Natural killer cell treated with Interleukin-12 subunit alpha and Interleukin-12 subunit beta and Interleukin-15 and Interleukin-18, amount 100 ng/mL, for 72 hours (primary cell): ENCODE data around the gene MNX1. TPM values are rescaled to one million over a fixed set of nuclear protein-coding genes. Genes with fewer than 3 reads are reported as not detected.

Experiments used
- ATAC-seq, 2 donors: fragments of 150-1000 bp; cut with Tn5 transposase in 1 of 2; sonication (Bioruptor Pico), chemical (Tn5 transposase) in 1 of 2; 2 replicates each; pipeline ENCODE4 v1.10.0; 2021
- DNase-seq: peaks from one replicate; pipeline ENCODE4 v3.0.0; 2022; ENCODE audit warnings: low spot score
- H3K27ac Mint-ChIP-seq, 2 donors: 1 replicate in 1 of 2; 2 replicates in 1 of 2; pipeline ENCODE4 v1.8.0; 2022; ENCODE audit warnings: mixed read lengths in 2 of 2, mild to moderate bottlenecking in 1 of 2, moderate library complexity in 1 of 2
- H3K27me3 Mint-ChIP-seq, 2 donors: 1 replicate in 1 of 2; 2 replicates in 1 of 2; pipeline ENCODE4 v1.8.0; 2022; ENCODE audit warnings: mixed read lengths in 2 of 2
- H3K36me3 Mint-ChIP-seq: one replicate; pipeline ENCODE4 v1.8.0; 2022; ENCODE audit warnings: mixed read lengths
- H3K4me1 Mint-ChIP-seq, 2 donors: 1 replicate in 1 of 2; 2 replicates in 1 of 2; pipeline ENCODE4 v1.8.0; 2022; ENCODE audit warnings: low read depth in 2 of 2, mixed read lengths in 2 of 2, mild to moderate bottlenecking in 1 of 2
- H3K4me3 Mint-ChIP-seq: one replicate; pipeline ENCODE4 v1.8.0; 2022; ENCODE audit warnings: mixed read lengths
- H3K9me3 Mint-ChIP-seq: 2 replicates; pipeline ENCODE4 v1.8.0; 2022; ENCODE audit warnings: mixed read lengths
- total RNA-seq, 2 donors: library from RNA; stranded (reverse); gene quantifications; one replicate each; pipeline ENCODE4 v1.2.3, GENCODE V29; 2022

MNX1 gene
- total RNA-seq, 2 donors from 2014 or later, result not detected

- Mint-ChIP-seq H3K9me3 (no peaks in the 10 kb centered on the region), H3K27me3 (peaks cover 50 to 80% of the 10 kb centered on the region in 2 donors), H3K27ac (no peak overlapping the region), H3K36me3 (no peaks in the 10 kb centered on the region), H3K4me1 (peaks cover 0 to 5% of the 10 kb centered on the region in 2 donors), H3K4me3 (no peak overlapping the region)
- no peak for DNase-seq
- ATAC-seq, result no peak
Observed at GRCh38 chr7:157023589-157023905, 13.1 kb upstream of the MNX1 start.

DNA sequence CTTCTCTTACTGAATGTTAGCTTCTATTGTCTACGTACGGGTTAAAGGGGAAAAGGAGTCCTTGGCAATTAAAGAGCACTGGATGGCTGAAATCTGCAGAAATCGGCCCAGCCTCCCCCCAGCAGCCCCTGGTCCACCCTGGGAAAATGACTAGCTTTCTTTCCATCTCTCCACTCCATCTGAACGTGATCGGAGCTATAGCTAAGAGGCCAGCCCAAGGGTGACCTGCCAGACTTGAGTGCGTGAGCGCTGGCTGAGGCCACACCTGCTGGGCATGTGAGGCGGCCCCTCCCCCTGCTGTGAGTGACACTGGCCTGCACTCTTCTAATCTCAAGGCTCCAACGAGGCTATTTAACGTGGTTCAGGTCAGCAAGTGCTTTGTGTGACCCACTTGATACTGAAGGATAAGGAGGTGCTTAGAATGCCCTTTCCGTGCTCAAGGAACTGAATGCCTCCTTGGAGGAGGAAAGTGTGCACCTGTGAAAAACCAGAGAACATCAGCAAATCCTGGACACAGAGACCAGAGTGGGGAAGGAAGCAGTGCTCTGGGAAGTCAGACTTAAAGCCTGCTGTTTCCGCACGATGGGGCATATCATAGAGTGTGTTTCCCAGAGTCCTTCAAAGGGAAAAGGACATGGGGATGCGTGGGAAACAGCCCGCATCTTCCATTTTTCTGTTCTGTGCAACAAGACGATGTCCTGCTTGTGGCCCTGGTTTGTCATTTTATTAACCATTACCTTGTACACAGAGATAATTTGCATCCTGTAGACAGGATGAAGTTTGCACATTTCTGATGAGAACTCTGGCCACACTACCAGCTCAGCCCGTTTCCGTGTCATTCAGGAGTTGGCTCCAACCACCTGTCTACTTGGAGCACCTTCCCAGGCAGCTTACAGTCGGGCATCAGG lies 12.5 kb upstream of the MNX1 start:
- ATAC-seq (no peak), DNase-seq (no peak)
- H3K9me3 Mint-ChIP-seq, result no peaks in the 10 kb centered on the region
- no peak overlapping the region for H3K27ac Mint-ChIP-seq
- H3K4me1 Mint-ChIP-seq, result peaks cover 0 to 5% of the 10 kb centered on the region in 2 donors
- no peaks in the 10 kb centered on the region for H3K36me3 Mint-ChIP-seq
- H3K27me3 Mint-ChIP-seq, result peaks cover 46 to 75% of the 10 kb centered on the region in 2 donors
- H3K4me3 Mint-ChIP-seq, result no peak overlapping the region

DNA sequence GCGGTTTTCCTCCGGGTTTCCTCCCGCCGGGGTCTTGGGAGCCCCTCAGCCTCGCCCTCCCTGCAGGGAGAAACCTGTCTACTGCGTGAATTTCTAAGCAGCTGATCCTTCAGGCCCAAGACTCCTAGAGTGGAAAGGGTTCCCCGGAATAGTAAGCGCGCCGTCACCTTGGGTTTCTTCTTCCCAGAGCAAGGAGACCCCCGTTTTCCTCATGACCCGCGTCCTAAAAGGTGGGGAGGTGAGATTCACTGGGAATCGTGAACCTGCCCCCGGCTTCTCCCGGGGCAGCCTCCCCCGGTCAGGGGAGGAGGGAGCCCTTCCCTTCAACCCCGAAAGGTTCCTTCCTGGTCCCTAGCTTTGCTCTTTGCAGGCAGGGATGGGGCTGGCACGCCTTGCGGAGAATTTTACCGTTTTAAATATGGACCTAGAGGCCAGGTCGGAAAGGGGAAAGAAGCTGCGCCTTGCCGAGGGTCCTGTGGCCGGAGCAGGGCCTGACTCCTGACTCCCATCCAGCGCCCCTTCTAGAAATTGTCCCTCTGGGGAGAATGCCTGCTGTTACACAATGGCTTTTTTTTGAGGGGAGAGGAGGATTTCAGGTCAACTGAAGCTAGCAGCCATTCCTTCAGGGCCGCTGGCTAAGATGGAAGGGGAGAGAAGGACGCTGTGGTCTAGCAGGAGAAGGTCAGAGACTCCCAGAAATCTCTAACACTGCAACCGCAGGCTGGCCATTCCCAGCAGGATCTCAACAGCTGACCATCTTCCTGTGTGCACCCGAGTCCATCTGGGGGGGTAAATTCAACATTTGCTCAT lies 11.6 kb upstream of the MNX1 start:
- Mint-ChIP-seq H3K9me3 (no peaks in the 10 kb centered on the region), H3K4me1 (peaks cover 0 to 5% of the 10 kb centered on the region in 2 donors), H3K27ac (no peak overlapping the region), H3K27me3 (peaks cover 43 to 67% of the 10 kb centered on the region in 2 donors), H3K36me3 (no peaks in the 10 kb centered on the region), H3K4me3 (no peak overlapping the region)
- ATAC-seq (no peak), DNase-seq (no peak)

- Mint-ChIP-seq H3K36me3 (no peaks in the 10 kb centered on the region), H3K4me1 (peaks cover 0 to 9% of the 10 kb centered on the region in 2 donors), H3K27me3 (peaks cover 40 to 67% of the 10 kb centered on the region in 2 donors), H3K27ac (no peak overlapping the region), H3K9me3 (no peaks in the 10 kb centered on the region), H3K4me3 (no peak overlapping the region)
- DNase-seq (no peak), ATAC-seq (peak in 1 of 2 donors; percentile 25)
Observed at GRCh38 chr7:157021071-157021870, 10.8 kb upstream of the MNX1 start.

DNA sequence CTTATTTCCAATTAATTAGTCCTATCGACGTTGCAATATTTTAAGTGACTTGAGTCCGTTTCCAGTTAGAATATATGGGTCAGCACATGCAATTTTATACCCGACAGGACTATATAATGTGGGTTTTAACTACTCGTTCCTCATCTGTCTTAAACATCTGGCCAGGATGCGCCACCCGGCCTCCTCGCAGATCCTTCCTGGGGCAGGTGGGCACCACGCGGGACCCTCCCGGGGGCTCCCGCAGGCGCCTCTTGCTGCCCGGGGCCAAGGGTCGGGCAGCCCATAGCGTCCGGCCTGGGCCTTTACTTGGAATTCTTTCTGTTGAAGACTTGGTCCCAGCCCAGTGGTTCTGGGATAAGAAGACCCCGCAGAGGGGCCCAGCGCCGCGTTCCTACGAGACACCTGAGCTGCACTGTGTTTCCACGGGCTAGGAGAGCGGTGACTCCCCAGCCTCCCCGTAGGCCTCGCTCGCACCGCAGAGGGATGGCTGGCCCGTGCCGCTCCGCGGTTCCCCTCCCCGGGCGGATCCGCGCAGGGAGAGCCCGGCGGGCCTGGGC lies 10.1 kb upstream of the MNX1 start:
- Mint-ChIP-seq H3K27ac (no peak overlapping the region), H3K27me3 (peaks cover 39 to 64% of the 10 kb centered on the region in 2 donors), H3K36me3 (no peaks in the 10 kb centered on the region), H3K4me1 (peaks cover 0 to 10% of the 10 kb centered on the region in 2 donors), H3K4me3 (no peak overlapping the region), H3K9me3 (no peaks in the 10 kb centered on the region)
- DNase-seq (no peak), ATAC-seq (peak in 1 of 2 donors; percentile 18)

- peaks cover 35 to 57% of the 10 kb centered on the region in 2 donors for H3K27me3 Mint-ChIP-seq
- no peak for ATAC-seq
- H3K4me3 Mint-ChIP-seq, result no peak overlapping the region
- H3K27ac Mint-ChIP-seq, result no peak overlapping the region
- H3K36me3 Mint-ChIP-seq, result no peaks in the 10 kb centered on the region
- H3K9me3 Mint-ChIP-seq, result no peaks in the 10 kb centered on the region
- peaks cover 0 to 10% of the 10 kb centered on the region in 2 donors for H3K4me1 Mint-ChIP-seq
- no peak for DNase-seq
Observed at GRCh38 chr7:157019718-157020451, 9.4 kb upstream of the MNX1 start.

- Mint-ChIP-seq H3K36me3 (no peaks in the 10 kb centered on the region), H3K4me3 (no peak overlapping the region), H3K27me3 (peaks cover 32 to 56% of the 10 kb centered on the region in 2 donors), H3K27ac (no peak overlapping the region), H3K9me3 (no peaks in the 10 kb centered on the region), H3K4me1 (peaks cover 0 to 10% of the 10 kb centered on the region in 2 donors)
- ATAC-seq (no peak), DNase-seq (no peak)
Observed at GRCh38 chr7:157018997-157019608, 8.6 kb upstream of the MNX1 start.

GRCh38 chr7:157018328-157018996 lies 8.0 kb upstream of the MNX1 start:
- peaks cover 35 to 56% of the 10 kb centered on the region in 2 donors for H3K27me3 Mint-ChIP-seq
- H3K4me3 Mint-ChIP-seq, result no peak overlapping the region
- no peaks in the 10 kb centered on the region for H3K9me3 Mint-ChIP-seq
- DNase-seq, result no peak
- no peak for ATAC-seq
- no peaks in the 10 kb centered on the region for H3K36me3 Mint-ChIP-seq
- H3K4me1 Mint-ChIP-seq, result peaks cover 0 to 10% of the 10 kb centered on the region in 2 donors
- no peak overlapping the region for H3K27ac Mint-ChIP-seq

- Mint-ChIP-seq H3K36me3 (no peaks in the 10 kb centered on the region), H3K9me3 (no peaks in the 10 kb centered on the region), H3K27me3 (peaks cover 32 to 50% of the 10 kb centered on the region in 2 donors), H3K4me1 (peaks cover 0 to 7% of the 10 kb centered on the region in 2 donors), H3K4me3 (no peak overlapping the region), H3K27ac (no peak overlapping the region)
- DNase-seq (no peak), ATAC-seq (peak in 1 of 2 donors; percentile 10)
Observed at GRCh38 chr7:157017603-157018327, 7.3 kb upstream of the MNX1 start.

GRCh38 chr7:157017149-157017548 lies 6.7 kb upstream of the MNX1 start:
- DNase-seq (no peak), ATAC-seq (no peak)
- Mint-ChIP-seq H3K4me1 (peaks cover 0 to 5% of the 10 kb centered on the region in 2 donors), H3K27me3 (peaks cover 27 to 46% of the 10 kb centered on the region in 2 donors), H3K36me3 (no peaks in the 10 kb centered on the region), H3K4me3 (no peak overlapping the region), H3K27ac (no peak overlapping the region), H3K9me3 (no peaks in the 10 kb centered on the region)

DNA sequence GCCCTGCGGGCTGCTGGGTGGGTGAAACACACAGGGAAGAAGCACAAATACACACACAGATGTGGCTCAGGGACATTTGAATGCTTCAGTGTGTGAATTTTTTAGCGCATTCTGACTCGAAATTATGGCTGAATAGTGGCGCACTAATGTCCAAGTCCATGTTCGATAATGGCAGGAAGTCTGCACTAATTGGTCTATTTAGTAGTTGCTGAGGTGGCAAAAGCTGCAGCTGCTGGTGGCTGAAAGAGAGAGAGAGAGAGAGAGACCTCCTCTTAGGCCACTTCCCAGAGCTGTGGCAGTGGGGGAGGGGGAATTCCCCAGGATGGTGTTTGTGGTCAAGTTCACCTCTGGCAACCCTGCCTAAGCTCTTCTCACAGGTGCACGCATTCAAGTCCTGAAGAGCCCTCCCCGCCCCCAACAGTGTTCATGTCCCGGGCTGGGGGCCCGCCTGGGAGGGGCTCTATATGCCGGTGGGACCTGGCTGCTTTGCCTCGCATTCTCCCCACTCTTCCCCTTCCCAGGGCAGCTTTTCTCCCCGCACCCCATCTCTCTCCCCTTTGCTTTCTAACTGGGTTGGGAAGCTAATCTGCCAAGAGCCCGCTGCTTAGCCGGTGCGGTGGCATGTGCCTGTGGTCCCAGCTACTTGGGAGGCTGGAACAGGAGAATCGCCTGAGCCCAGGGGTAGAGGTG lies 6.0 kb upstream of the MNX1 start:
- Mint-ChIP-seq H3K36me3 (no peaks in the 10 kb centered on the region), H3K4me1 (peaks cover 0 to 5% of the 10 kb centered on the region in 2 donors), H3K27ac (no peak overlapping the region), H3K9me3 (no peaks in the 10 kb centered on the region), H3K4me3 (no peak overlapping the region), H3K27me3 (peaks cover 32 to 51% of the 10 kb centered on the region in 2 donors)
- no peak for ATAC-seq
- no peak for DNase-seq
